HG03103 (cell line): ENCODE data around the gene MANF.
"Not testable (repeated sequence)": the region's sequence is repeated elsewhere in the genome, so short reads cannot be mapped to it uniquely, and the experiment has no call there.

ENCODE experiments used
- ATAC-seq: cut with Tn5 transposase; IDR thresholded peaks from one replicate; pipeline ENCODE4 v1.9.1; 2021; ENCODE audit warnings: low read depth; ENCODE audit not compliant: unreplicated experiment

MANF gene

DNA sequence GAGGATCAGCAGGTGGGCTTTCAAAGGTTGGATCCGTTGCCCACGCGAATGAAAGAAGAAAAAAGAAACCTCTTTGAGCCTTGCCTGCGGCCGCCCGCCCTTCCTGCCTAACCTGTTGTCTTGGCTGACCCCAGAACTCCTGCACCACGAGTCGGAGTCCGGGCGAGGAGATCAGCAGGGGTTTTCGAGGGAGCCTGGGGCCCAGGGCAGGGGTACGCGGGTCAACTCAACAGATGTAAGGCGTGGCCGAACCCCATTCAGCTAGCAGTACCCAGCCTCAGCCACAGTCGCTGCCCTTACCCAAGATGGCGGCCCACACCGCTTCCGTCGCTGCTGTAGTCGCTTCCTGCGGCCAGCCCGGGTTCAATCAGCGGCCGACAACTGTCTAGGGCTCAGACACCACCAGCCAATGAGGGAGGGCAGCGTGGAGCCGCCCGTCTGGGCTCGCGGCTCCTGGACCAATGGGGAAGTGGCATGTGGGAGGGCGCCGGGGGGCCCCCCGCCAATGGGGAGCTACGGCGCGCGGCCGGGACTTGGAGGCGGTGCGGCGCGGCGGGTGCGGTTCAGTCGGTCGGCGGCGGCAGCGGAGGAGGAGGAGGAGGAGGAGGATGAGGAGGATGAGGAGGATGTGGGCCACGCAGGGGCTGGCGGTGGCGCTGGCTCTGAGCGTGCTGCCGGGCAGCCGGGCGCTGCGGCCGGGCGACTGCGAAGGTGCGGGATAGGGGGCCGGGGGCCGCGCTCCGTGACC is at the start of gene MANF:
Gene MANF (plus strand): TSS at position 566 of the 748 bp plus-strand sequence. CDS start 52 bp downstream, at position 618.
- peak; percentile 96 for ATAC-seq

DNA sequence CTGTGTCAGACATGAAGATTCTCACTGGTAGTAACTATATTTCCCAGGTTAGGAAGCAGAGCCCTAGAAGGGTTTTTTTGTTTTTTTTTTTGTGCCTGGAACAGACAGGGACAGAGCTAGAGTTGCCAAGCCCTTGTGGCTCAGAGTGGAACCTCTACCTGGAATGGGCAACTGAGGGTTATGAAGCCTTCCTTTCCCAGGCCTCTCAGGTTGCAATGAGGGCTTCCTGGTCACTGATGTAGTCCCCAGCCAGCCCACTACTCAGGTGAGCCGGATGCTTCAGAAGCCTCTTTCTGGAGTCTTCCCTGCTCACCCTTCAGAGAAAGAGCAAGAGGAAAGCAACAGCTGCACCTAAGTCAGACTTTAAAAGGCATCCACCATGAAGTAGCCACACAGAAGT is 48.8 kb upstream of the MANF start:
- ATAC-seq: no peak

DNA sequence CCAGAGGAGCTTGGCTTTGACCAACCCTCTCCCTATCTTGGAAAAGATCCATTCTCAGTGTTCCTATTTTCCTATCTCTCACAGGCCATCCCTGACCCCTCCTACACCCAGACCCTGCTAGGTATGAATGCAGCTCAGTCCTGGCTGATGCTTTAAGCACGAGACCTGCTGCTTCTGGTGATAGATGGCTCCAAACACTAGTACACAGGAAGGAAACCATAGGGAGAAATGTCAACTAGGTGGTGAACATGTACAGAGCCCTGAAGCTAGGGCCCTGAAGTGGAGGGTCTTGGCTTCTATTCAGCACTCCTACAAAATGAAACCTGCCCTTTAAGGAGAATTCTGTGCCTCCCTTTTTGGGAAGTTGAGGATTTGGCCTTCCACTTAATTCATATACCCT is 47.4 kb upstream of the MANF start:
- no peak for ATAC-seq

DNA sequence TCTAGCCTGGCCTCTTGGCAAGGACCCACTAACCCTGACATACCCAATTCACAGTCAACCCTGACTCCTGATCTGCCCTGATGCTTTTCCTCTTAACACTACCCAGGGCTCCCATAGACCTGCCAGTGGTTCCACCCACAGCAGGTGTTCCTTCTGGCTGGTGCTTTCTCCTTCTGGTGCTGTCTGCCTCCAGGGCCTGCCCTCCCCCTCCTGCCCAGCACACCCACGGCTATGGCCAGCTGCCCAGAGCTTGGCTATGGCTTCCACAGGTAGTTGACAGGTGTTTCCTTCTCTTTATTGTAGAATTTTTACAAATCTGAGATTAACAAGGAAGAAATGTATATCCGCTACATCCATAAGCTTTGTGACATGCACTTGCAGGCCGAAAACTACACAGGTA is 46.5 kb upstream of the MANF start:
- no peak for ATAC-seq

DNA sequence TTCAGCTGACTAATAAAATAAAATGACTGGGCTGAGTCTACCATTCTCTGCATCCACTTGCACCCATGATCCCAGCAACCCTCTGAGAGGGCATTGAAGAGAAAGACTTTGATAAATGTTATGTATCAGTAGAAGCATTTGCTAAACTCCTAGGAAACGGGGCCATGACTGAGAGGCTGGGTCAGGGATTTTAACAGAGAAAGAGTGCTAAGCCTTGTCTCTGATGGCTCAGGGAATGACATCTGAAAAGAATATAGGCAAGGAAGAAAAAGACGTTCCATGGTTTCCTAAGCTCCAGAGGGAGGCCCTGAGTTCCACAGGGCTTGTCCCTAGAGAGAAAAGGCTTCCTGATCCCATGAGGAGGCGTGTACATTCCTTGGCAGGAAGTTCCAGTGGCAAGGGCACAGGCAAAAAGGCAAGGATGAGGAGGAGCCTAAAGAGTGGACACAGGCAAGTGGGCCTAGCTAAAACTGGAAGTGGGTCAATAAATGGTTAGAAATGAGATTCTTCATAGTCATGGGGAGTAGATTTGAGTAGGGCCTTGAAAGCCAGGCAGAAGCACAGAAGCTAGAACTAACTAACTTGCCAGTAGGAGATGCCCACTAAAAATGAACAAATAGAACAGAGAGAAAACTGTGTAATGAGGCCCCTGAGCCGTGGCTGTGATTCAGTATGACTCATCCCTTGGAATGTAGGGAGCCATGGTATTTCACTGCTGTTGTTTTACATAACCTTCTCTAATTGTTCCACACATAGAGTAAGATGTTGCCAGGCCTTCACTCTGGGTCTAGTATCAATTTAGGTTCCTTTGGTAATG is 44.9 kb upstream of the MANF start:
- no peak for ATAC-seq

DNA sequence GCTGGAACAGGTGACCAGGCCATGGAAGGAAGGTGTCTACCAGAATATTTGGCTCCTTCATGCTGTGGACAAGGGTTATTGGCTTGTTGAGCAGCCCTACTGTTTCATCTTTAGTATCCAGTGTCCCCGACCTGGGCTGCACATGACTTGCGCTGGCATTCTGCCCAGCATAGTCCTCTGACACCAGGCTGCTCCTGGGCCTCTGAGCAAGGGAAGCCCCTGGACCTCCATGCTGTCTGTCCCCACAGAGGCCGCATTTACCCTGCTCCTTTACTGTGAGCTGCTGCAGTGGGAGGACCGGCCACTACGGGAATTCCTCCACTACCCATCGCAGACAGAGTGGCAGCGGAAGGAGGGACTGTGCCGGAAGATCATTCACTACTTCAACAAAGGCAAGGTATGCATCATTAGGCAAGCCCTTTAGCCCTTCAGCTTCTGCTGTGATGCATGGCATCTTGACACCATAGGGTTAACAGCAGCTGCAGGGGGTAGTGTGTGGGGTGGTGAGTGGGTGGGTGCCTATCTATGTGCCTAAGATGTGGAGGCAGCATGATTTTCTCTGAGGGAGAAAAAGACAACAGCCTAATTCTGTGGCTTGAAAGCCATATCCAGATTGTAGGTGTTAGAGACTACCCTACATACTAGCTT is 44.0 kb upstream of the MANF start:
- no peak for ATAC-seq

DNA sequence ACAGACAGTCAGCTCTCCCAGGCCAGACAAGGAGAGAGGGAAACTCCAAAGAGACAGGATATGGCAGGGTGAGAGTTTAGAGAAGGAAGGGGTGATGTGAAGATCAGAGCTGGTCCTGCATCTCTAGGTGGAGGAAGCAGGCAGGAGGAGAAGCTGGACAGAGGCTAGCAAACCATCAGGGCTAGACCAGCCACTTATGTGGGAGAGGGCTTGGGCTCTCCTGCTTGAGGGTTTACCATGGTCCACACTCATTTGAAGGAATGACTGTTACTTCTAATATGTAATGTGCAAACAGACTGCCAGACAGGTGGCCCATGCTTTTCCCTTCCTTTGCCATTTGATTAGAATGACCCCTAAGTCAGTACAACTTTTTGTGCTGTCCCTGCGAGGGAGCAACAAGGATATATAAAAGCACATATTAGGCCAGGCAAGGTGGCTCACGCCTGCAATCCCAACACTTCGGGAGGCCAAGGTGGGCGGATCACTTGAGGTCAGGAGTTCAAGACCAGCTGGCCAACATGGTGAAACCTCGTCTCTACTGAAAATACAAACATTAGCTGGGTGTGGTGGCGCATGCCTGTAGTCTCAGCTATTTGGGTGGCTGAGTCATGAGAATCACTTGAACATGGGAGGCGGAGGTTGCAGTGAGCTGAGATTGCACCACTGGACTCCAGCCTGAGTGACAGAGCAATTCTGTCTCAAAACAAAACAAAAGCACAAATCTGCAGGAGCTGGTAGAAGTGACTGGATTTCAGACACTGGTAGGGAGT is 41.0 kb upstream of the MANF start:
- ATAC-seq: no peak

DNA sequence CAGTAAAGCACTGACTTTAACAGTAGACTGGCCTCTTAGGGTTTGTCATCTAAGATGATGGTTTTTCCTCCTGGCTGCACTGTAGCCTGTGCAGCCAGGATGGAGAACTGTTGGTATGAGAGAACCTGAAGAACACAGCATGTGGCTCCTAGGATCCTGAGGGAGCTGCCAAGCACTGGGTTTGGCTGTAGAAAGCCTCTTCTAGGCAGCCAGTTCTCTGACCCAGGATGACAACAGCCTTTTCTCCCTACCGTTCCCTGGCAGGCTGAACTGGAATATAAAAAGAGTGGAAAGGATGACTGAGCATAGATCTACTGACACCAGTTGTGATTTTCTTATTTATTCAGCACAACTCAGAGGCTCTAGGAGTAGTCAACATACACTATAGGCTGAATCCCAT is 34.3 kb upstream of the MANF start:
- no peak for ATAC-seq

DNA sequence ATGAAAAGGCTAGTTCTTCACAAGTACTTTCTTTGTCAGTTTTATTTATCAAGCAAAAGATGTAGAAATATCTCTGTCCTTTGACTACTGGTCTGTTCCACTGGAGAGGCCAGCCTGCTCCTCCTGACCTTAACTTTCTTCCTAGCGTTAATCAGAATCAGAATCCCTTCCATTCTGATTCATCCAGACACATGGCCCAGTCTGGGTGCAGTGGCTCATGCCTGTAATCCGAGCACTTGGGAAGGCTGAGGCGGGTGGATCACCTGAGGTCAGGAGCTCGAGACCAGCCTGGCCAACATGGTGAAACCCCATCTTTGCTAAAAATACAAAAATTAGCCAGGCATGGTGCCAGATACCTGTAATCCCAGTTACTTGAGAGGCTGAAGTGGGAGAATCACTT is 32.0 kb upstream of the MANF start:
- ATAC-seq: no peak

DNA sequence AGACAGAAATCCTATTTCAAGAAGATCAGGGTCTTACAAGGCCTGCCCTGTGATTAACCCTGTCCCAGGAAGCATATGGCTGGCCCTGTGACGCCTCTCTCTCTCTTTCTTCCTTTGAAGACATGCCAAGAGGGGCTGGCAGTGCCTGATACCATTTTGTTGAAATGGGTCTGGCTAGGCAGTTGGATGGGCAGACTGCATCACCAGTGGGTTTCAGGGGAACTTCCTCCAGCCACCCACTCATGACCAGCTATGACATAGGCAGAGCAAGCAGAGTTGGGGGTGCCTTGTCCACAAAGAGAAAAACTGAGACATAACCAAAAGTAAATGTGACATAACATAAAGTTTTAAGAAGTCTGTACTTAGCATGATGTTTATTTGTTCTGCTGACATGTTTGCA is 31.4 kb upstream of the MANF start:
- no peak for ATAC-seq

DNA sequence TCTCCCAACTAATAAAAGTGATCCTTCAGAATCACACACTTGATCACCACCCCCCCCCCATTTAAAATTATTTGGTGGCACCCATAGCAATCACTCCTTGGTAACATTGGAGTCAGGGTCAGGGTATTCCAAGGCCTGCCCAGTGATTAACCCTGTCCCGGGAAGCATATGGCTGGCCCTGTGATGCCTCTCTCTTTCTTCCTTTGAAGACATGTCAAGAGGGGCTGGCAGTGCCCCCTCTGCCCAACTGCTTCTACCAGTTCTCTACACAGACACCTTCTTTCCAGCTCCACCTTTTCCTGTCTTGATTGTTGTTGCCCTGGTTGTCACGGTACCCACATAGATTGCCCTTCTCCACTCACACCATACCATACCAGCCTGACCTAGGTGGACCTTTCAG is 30.9 kb upstream of the MANF start:
- no peak for ATAC-seq

DNA sequence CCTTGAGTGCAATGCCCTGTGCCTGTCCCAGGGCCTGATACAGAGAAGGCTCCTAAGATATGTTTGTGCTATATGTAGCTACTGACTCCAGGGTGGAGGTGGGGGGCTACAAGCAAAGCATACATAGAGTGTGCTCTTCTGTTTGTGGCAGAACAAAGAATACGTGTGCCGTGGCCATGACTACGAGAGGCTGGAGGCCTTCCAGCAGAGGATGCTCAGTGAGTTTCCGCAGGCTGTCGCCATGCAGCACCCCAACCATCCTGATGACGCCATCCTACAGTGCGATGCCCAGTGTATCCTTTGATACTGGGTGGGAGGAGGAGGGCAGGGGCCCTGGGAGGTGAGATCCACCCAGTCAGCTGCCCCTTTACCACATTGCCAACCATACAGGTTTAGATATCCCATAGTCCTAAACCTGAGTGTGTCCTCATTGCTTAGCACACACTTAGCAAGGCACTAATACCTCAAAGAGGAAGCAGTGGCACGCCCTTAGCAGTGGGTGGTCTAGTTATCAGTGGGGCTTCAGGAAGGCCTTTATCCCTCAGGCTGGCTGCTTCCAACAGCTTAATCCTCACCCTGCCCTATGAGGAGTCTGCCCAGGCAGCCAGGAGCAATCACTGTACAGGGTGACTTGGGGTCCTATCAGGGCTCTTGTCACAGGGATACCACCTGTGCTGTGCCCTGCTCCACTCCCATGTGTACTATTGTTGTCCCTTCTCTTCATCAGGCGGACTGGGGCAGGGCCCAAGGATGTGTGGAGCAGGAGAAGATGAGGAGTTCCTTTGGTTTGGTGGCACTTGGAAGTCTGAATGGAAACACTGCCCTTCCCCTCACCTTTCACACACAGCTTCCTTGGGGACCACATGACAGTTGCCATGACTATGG is 30.1 kb upstream of the MANF start:
- ATAC-seq: no peak

DNA sequence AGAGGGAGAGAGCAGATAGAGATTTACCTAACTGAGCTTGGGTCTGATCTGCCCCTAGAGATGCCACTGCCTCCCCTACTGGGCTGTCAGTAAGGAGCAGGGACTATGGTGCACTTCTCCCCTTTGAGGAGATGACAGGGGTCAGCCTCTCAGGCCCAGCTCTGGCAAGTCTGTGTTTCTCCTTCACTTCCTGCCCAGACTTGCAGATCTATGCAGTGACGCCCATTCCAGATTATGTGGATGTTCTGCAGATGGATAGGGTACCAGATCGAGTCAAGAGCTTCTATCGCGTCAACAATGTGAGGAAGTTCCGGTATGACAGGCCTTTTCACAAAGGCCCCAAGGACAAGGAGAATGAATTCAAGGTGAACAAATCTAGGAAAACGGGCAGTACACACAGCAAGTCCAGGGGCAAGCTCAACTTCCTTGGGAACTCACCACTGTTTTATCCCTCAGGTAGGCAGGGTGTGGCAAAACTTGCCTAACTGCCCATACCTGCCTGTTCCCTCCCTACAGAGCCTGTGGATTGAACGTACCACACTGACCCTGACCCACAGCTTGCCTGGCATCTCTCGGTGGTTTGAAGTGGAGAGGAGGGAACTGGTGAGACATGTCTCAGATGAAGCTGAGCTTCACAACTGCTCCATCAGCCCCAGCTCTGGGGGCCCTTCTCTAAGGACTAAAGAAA is 29.1 kb upstream of the MANF start:
- ATAC-seq: no peak

DNA sequence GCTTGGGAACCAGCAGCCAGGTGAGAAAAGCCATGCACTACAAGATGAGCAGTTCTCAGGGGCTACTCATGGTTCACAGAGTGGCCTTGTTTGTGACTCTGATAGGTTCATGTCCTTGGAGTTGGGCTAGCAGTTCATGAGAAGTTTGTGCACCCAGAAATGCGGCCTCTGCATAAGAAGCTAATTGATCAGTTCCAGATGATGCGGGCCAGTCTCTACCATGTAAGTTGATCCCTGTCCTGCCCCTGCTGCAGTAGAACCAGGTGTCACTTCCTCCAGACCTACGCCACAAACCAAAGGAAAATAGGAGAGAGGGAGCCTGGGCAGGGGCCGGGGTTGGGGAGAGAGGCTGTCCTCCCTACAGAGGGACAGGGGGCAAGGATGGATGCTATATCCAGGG is 27.2 kb upstream of the MANF start:
- ATAC-seq: no peak

DNA sequence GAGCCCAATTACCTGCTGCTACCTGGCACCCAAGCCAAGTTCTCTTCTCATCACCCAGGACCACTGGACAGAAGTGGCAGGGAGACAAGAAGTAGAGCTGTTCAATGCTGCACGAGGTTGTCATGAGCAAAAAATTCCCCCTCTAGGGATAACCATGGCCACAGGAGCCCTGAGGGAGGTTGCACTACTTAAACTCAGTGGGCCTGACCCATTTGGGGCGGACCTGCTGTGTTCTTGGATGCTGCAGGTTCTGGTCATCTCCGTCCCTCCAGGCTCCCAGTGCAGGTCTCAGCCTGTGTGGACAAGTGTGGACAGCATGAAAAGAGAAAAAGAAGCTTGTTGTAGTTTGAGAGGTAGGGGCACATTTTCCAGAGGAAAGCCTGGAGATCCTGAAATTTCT is 26.1 kb upstream of the MANF start:
- ATAC-seq: no peak

DNA sequence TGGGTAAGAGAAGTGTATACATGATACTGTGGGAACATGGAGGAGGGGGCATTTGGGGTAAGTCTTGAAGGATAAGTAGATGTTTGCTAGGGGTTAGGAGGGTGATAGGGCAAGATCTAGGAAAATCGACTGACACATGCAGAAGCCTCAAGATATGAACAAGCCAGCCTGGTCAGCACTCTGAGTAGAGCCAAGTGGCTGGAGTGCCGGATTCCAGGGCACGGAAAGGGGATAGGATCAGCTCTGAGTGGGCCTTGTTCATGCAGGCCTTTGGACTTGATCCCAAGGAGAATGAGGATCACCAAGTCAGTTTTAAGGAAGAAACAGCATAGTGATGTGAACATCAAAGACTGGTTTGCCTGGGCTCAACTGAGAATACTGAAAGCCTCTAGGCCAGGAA is 24.3 kb upstream of the MANF start:
- no peak for ATAC-seq

DNA sequence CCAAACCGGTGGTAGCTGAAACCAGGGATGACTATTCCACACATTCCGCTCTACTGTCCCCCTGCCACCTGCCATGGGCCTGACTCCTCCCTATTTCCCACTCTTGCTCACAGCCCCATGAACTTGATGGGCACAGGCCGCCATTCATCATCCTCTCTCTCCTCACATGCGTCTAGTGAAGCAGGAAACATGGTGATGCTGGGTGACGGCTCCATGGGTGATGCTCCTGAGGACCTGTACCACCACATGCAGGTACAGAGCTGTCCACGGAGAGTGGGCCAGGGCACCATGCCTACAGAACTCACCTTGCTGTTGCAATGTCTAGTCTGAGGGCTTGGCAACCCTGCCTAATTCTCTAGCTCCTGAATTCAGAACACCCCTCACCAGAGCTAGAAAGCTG is 23.3 kb upstream of the MANF start:
- no peak for ATAC-seq

DNA sequence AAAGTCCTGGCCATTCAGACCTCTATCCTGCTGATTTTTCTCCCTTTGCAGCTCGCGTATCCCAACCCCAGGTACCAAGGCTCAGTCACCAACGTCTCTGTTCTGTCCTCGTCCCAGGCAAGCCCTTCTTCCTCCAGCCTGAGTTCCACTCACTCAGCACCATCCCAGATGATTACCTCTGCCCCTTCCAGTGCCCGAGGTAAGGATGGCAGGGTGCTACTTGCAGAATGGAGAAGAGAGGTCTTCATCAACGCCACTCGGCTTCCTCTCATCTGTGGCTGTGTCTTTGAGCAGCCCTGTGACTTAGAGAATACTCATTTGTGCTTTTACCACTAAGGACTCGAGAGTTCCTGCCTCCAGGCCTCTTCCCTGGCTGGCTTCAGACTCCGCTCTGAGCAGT is 22.6 kb upstream of the MANF start:
- ATAC-seq: no peak

DNA sequence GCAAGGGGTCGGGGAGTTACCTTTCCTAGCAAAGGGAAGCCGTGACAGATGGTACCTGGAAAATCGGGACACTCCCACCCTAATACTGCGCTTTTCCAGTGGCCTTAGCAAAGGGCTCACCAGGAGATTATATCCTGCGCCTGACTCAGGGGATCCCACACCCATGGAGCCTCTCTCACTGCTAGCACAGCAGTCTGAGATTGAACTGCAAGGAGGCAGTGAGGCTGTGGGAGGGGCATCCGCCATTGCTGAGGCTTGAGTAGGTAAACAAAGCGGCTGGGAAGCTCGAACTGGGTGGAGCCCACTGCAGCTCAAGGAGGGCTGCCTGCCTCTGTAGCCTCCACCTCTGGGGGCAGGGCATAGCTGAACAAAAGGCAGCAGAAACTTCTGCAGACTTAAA is 16.8 kb upstream of the MANF start:
- ATAC-seq: not testable (repeated sequence)
